Activated CD8-positive, alpha-beta T cell treated with anti-CD3 and anti-CD28 coated beads for 36 hours (primary cell): ENCODE data around the gene RAB37. TPM values are rescaled to one million over a fixed set of nuclear protein-coding genes. Genes with fewer than 3 reads are reported as not detected.

ENCODE experiments used
- ATAC-seq: fragments of 200-7000 bp; cut with Tn5 transposase; one replicate; pipeline ENCODE4 v1.10.0; 2021; ENCODE audit warnings: mild to moderate bottlenecking, moderate library complexity
- CTCF ChIA-PET: fragments of 350-600 bp; sonication (Branson Sonifier 250); formaldehyde crosslinking; loops from one replicate; lab custom pipeline; 2021; ENCODE audit warnings: antibody characterized with exemption; lab: Charles Lee
- POLR2A ChIA-PET: fragments of 350-600 bp; sonication (Branson Sonifier 250); formaldehyde crosslinking; loops from one replicate; lab custom pipeline; 2021; ENCODE audit warnings: antibody characterized with exemption; lab: Charles Lee
- DNase-seq: peaks from one replicate; pipeline ENCODE4 v3.0.0-alpha.2; 2020
- H3K27ac Mint-ChIP-seq: one replicate; pipeline ENCODE4 v1.8.0; 2021; ENCODE audit warnings: mild to moderate bottlenecking, mixed read lengths
- H3K27me3 Mint-ChIP-seq: one replicate; pipeline ENCODE4 v1.8.0; 2021; ENCODE audit warnings: mixed read lengths
- H3K36me3 Mint-ChIP-seq: one replicate; pipeline ENCODE4 v1.8.0; 2021; ENCODE audit warnings: low read depth, mixed read lengths
- H3K4me1 Mint-ChIP-seq: one replicate; pipeline ENCODE4 v1.8.0; 2021; ENCODE audit warnings: low read depth, mixed read lengths
- H3K4me3 Mint-ChIP-seq: one replicate; pipeline ENCODE4 v1.8.0; 2021; ENCODE audit warnings: mild to moderate bottlenecking, moderate library complexity, mixed read lengths
- H3K9me3 Mint-ChIP-seq: one replicate; pipeline ENCODE4 v1.8.0; 2021; ENCODE audit warnings: mixed read lengths
- CTCF ChIP-seq: fragments of 200-600 bp; IDR thresholded peaks from one replicate; pipeline ENCODE4 v1.8.0; 2022; ENCODE audit warnings: antibody characterized with exemption, mild to moderate bottlenecking
- intact Hi-C: fragments of 100-400 bp; cut with micrococcal nuclease; formaldehyde crosslinking; loops from one replicate; pipeline ENCODE4 v1.10.0; 2022
- total RNA-seq, 2 experiments: library from RNA; stranded (reverse); gene quantifications; one replicate each; pipeline ENCODE4 v1.2.3, GENCODE V29; 2021

The RAB37 gene
- total RNA-seq, 2 experiments from 2014 or later, result 6.6 to 6.7 TPM

GRCh38 chr17:74784125-74784810 lies 47.2 kb downstream of the RAB37 start:
- no peak for ATAC-seq
- CTCF ChIA-PET, result interaction anchor here (0.8 to 6.2 kb wide), 5 partner anchors 10 to 127 kb away, joined by 3 to 51 read pairs (median 4); no protein-coding TSS in a partner anchor
- Mint-ChIP-seq H3K27ac (peak overlapping the region; percentile 11), H3K36me3 (peaks cover 23% of the 10 kb centered on the region), H3K27me3 (no peaks in the 10 kb centered on the region), H3K4me1 (peaks cover 61% of the 10 kb centered on the region), H3K9me3 (no peaks in the 10 kb centered on the region), H3K4me3 (no peak overlapping the region)
- intact Hi-C loops, result no loop called here
- POLR2A ChIA-PET, result interaction anchor here (0.7 to 2.1 kb wide), 4 partner anchors 35 to 154 kb away, joined by 3 to 8 read pairs (median 4); no protein-coding TSS in a partner anchor
- TF ChIP-seq CTCF, result no peak
- DNase-seq, result no peak

- ChIA-PET POLR2A (interaction anchor here (1.1 to 2.1 kb wide), 2 partner anchors 36 to 80 kb away, joined by 3 to 8 read pairs; no protein-coding TSS in a partner anchor), CTCF (interaction anchor here (0.6 to 6.2 kb wide), 6 partner anchors 14 to 128 kb away, joined by 3 to 51 read pairs (median 4); no protein-coding TSS in a partner anchor)
- H3K36me3 Mint-ChIP-seq, result peaks cover 21% of the 10 kb centered on the region
- ATAC-seq (peak; percentile 68), DNase-seq (peak; percentile 65)
- intact Hi-C loops, result no loop called here
- no peak for TF ChIP-seq CTCF
- no peaks in the 10 kb centered on the region for H3K27me3 Mint-ChIP-seq
- peaks cover 54% of the 10 kb centered on the region for H3K4me1 Mint-ChIP-seq
- peak overlapping the region; percentile 47 for H3K27ac Mint-ChIP-seq
- H3K9me3 Mint-ChIP-seq, result no peaks in the 10 kb centered on the region
- H3K4me3 Mint-ChIP-seq, result no peak overlapping the region
Measured at GRCh38 chr17:74785096-74785980, 48.3 kb downstream of the RAB37 start.

GRCh38 chr17:74785981-74786360 lies 48.9 kb downstream of the RAB37 start:
- no peak for DNase-seq
- no peak for ATAC-seq
- H3K27me3 Mint-ChIP-seq, result no peaks in the 10 kb centered on the region
- ChIA-PET CTCF (interaction anchor here (0.8 to 6.2 kb wide), 8 partner anchors 9 to 128 kb away, joined by 3 to 51 read pairs (median 4); partner anchors contain the start of gene FDXR), POLR2A (no interaction called here)
- TF ChIP-seq CTCF, result no peak
- H3K27ac Mint-ChIP-seq, result peak overlapping the region; percentile 47
- peaks cover 54% of the 10 kb centered on the region for H3K4me1 Mint-ChIP-seq
- H3K36me3 Mint-ChIP-seq, result peaks cover 22% of the 10 kb centered on the region
- intact Hi-C loops, result no loop called here
- no peaks in the 10 kb centered on the region for H3K9me3 Mint-ChIP-seq
- no peak overlapping the region for H3K4me3 Mint-ChIP-seq

- DNase-seq (no peak), ATAC-seq (no peak)
- H3K36me3 Mint-ChIP-seq, result peaks cover 24% of the 10 kb centered on the region
- no peaks in the 10 kb centered on the region for H3K27me3 Mint-ChIP-seq
- peaks cover 54% of the 10 kb centered on the region for H3K4me1 Mint-ChIP-seq
- H3K9me3 Mint-ChIP-seq, result no peaks in the 10 kb centered on the region
- intact Hi-C loops, result no loop called here
- TF ChIP-seq CTCF, result no peak
- peak overlapping the region; percentile 33 for H3K27ac Mint-ChIP-seq
- ChIA-PET CTCF (interaction anchor here (0.8 to 6.2 kb wide), 7 partner anchors 10 to 129 kb away, joined by 3 to 51 read pairs (median 4); partner anchors contain the start of gene FDXR), POLR2A (no interaction called here)
- no peak overlapping the region for H3K4me3 Mint-ChIP-seq
Measured at GRCh38 chr17:74786431-74787055, 49.5 kb downstream of the RAB37 start.
